HFF-Myc (cell line): Measurements from ENCODE around the gene TCEA2.
A peak's percentile ranks its signal among the peaks of the same experiment; 100 is the strongest.

Source experiments
- DNase-seq: peaks from one replicate; pipeline ENCODE4 v3.0.0-alpha.2; 2011; ENCODE audit warnings: low read depth; ENCODE audit errors: extremely low read depth
- H3K4me3 ChIP-seq: replicated peaks from 2 replicates; pipeline ENCODE4 v1.5.1; 2011; ENCODE audit warnings: low read depth, mild to moderate bottlenecking, control low read depth, low read length
- TF ChIP-seq, protein P1 (sequence below): IDR thresholded peaks from 2 replicates; pipeline ENCODE4 v1.5.1; 2012; ENCODE audit warnings: mild to moderate bottlenecking, low read depth, low read length, control low read depth; ENCODE audit errors: missing control alignments

TCEA2 gene

DNA sequence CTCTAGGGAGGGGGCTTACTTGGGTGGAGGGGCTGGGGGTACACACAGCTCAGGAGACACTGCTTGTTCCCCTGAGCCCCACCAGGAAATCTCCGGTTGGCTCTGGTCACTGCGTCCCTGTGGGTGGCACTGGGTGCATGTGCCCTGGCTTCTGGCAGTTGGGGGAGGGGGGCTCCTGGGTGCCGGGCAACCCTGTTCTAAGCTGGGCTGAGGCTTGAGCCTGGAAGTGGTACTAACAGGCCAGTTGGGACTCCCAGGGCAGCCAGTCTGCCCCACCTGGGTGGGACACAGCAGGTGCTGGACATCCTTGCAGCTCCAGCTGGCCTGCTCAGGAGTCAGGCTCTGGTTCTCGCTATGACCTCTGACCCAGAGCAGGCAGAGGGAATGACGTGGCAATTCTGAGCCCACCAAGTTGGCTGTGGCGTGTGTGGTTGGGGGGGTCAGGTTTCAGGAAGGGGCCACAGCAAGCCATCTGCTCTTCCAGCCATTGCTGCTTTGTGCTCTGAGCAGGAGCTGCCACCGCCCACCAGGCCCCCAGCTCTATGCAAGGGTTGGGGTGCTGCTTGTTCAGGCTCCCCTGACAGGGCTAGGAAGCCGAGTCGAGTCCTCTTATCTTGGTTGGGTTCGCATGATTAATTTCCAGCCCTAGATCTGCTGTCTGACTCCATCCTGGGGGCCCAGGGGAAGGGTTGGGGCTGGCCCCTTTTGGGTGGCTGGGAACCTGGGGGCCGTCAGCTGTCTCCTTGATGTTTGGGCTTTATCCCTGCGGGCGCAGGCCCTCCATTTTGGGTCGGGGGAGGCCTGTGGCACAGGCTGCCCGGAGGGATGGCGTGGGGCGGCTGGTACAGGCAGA, 26.4 kb upstream of the TCEA2 start:
- no peak overlapping the region for H3K4me3 ChIP-seq
- TF ChIP-seq, protein P1, sequence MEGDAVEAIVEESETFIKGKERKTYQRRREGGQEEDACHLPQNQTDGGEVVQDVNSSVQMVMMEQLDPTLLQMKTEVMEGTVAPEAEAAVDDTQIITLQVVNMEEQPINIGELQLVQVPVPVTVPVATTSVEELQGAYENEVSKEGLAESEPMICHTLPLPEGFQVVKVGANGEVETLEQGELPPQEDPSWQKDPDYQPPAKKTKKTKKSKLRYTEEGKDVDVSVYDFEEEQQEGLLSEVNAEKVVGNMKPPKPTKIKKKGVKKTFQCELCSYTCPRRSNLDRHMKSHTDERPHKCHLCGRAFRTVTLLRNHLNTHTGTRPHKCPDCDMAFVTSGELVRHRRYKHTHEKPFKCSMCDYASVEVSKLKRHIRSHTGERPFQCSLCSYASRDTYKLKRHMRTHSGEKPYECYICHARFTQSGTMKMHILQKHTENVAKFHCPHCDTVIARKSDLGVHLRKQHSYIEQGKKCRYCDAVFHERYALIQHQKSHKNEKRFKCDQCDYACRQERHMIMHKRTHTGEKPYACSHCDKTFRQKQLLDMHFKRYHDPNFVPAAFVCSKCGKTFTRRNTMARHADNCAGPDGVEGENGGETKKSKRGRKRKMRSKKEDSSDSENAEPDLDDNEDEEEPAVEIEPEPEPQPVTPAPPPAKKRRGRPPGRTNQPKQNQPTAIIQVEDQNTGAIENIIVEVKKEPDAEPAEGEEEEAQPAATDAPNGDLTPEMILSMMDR: no peak
- no peak for DNase-seq

DNA sequence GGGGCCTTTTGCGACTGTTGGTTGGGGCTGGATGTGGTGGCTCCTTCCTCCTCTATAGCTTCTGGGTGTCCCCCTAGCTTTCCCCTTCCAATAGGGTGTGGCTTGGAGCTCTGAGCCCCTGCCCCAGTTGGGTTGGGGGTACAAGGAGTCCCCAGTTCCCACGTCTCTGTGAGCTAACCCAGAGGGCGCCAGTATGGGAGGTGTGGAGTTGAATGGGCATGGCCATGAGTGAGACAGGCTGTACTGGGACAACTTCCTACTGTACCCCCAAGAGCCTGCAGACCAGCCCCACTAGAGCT, 25.9 kb upstream of the TCEA2 start:
- no peak overlapping the region for H3K4me3 ChIP-seq
- TF ChIP-seq, protein P1: no peak
- no peak for DNase-seq

DNA sequence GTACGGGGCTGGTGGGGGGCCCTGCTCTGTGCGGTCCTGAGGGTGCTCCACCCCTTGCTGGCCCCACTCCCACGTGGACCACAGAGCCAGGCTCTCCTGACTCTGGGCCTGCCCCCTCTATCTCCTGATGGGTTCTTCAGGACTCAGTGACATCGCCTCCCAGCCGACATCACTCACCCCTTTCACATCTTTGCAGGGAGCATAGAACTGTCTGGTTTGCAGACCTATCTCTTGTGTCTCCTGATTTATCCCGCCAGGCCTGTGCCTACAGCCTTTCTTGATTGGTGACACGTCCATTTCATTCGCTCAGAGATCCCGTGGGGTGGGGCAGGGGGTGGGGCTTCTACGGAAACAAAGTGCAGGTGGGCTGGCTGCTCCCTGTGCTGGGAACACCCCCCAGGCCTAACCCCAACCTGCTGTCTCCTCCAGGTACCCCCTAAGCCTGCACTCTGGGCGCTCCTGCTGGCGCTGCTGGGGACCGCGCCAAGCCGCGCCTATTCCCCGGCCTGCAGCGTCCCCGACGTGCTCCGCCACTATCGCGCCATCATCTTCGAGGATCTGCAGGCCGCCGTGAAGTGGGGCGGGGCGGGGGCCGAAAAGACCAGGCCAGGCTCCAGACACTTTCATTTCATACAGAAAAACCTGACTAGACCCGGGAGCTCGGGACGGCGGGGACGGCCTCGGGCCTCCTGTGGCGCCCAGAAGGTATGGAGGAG, 25.3 kb upstream of the TCEA2 start:
- DNase-seq: no peak
- TF ChIP-seq, protein P1: no peak
- no peak overlapping the region for H3K4me3 ChIP-seq

DNA sequence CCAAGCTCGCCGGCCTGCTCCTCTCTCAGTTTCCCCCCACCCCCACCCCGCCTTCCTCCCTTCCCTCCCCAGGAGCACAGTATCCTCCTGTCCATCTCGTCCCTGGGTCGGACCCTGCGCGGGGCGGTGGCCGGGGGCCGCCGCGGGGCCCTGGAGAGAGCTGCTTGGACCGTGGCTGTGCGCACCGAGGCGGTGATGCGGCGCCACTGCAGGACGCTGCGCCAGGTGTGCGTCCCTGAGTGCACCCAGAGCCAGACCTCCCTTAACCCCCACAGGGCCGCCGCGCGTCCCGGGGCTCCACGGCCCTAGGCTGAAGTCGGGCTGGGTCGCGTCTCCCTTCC, 24.8 kb upstream of the TCEA2 start:
- TF ChIP-seq, protein P1: no peak
- no peak overlapping the region for H3K4me3 ChIP-seq
- no peak for DNase-seq

DNA sequence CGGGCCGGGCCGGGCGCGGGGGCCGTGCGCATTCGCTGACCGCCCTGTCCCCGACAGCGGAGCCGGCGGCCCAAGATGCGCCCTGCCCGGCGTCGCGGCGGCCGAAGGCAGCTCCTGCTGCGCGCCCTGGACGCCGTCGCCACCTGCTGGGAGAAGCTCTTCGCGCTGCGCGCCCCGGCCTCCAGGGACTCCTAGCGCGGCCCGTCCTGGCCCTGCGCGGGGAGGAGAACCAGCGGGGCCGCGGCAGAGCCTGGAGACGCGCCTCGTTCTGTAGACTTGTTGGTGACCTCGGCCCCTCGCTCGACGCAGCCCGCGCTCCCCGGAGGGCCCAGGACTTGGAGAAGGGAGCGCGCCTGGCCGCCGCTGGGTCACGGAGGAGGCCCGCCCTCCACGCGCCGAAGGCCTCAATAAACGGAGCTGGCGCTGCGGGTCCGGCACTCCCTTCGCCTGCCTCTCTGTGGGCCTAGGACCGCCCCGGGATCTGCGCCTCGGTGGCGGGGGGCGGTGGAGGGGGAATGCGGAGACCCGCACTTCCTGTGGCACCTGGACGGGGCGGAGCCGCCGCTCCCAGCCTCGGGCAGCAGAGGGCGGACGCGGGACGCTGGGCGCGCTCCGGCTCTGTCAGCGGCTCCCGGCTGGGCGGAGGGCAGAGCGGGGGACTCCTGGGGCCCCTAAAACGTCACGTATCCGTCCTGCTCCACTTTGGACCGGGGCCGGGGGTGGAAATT, 24.3 kb upstream of the TCEA2 start:
- DNase-seq: no peak
- peak overlapping the region; percentile 30 for H3K4me3 ChIP-seq
- TF ChIP-seq, protein P1: peak; percentile 61

DNA sequence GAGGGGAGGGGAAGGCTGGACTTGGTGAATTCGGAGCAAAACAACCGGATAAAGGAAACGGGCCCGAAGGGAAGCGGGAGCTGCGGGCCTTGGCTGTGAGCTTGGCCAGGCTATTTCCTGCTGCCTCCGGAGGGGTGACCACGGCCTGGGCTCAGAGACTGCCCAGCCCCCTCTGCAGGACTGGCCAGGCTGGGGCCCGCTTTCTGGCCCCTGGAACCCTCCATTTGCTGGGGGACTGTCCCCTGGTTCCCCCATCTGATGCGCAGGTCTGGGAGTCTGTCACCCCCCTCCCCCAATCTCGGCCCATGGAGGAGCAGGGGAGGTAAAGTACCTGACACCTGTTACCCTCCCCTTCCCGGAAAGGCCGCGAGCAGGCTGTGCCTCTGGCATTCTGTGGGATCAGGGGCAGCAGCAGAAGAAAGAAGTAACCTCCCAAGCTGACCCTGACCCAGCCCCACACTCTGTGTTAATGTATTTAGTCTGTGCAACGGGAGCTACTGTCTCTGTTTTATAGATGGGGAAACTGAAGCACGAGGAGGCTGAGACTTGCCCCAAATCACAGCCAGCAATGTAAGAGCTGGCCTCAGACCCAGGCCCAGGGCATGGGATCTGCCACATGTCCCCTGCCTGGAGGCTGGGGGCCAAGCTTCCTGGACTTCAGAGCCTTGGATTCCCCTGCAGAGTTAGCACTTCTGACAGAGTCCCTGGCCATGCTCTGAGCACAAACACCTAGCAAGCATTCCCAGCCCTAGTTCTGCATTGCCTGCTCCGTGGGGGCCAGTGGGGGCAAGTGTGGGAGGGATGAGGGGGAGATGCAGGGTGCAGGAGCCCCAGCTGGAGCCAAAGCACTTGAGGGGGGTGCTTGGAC, 23.5 kb upstream of the TCEA2 start:
- TF ChIP-seq, protein P1: no peak
- no peak for DNase-seq
- H3K4me3 ChIP-seq: peak overlapping the region; percentile 30; the same call in 1 of the 2 replicates
